HG03521 (cell line): ENCODE data around the gene TCTN1.
"Not testable (repeated sequence)": the region's sequence is repeated elsewhere in the genome, so short reads cannot be mapped to it uniquely, and the experiment has no call there.

Experiments used
- ATAC-seq: cut with Tn5 transposase; IDR thresholded peaks from one replicate; pipeline ENCODE4 v1.9.1; 2021; ENCODE audit warnings: mild to moderate bottlenecking, moderate library complexity; ENCODE audit not compliant: unreplicated experiment

The TCTN1 gene

GRCh38 chr12:110613771-110614684 is at the start of gene TCTN1:
TCTN1 (plus strand) TSS chr12:110614129; CDS start chr12:110614183, 54 bp downstream.
- peak; percentile 96 for ATAC-seq

- no peak for ATAC-seq
Measured at GRCh38 chr12:110564471-110564991, 49.4 kb upstream of the TCTN1 start.

- no peak for ATAC-seq
Measured at GRCh38 chr12:110565894-110566871, 47.7 kb upstream of the TCTN1 start.

GRCh38 chr12:110566993-110567392 is 46.9 kb upstream of the TCTN1 start:
- ATAC-seq = no peak

- no peak for ATAC-seq
Measured at GRCh38 chr12:110568752-110569151, 45.2 kb upstream of the TCTN1 start.

- ATAC-seq = not testable (repeated sequence)
Measured at GRCh38 chr12:110569838-110570237, 44.1 kb upstream of the TCTN1 start.

GRCh38 chr12:110570798-110571197 is 43.1 kb upstream of the TCTN1 start:
- not testable (repeated sequence) for ATAC-seq

GRCh38 chr12:110574044-110574443 is 39.9 kb upstream of the TCTN1 start:
- no peak for ATAC-seq

- ATAC-seq = not testable (repeated sequence)
Measured at GRCh38 chr12:110574717-110575230, 39.2 kb upstream of the TCTN1 start.

- ATAC-seq = no peak
Measured at GRCh38 chr12:110575326-110575725, 38.6 kb upstream of the TCTN1 start.

GRCh38 chr12:110576504-110576903 is 37.4 kb upstream of the TCTN1 start:
- no peak for ATAC-seq

GRCh38 chr12:110577864-110578693 is 35.9 kb upstream of the TCTN1 start:
- no peak for ATAC-seq

GRCh38 chr12:110578694-110579534 is 35.0 kb upstream of the TCTN1 start:
- no peak for ATAC-seq

- ATAC-seq = no peak
Measured at GRCh38 chr12:110579535-110580253, 34.2 kb upstream of the TCTN1 start.

GRCh38 chr12:110581931-110582275 is 32.0 kb upstream of the TCTN1 start:
- no peak for ATAC-seq

GRCh38 chr12:110582276-110583136 is 31.4 kb upstream of the TCTN1 start:
- peak; percentile 36 for ATAC-seq
